ENCODE measurements around the gene RGS9BP.
"Not testable (repeated sequence)": the region's sequence is repeated elsewhere in the genome, so short reads cannot be mapped to it uniquely, and the experiment has no call there.

Gene RGS9BP

GRCh38 chr19:32672841-32673240, 2.8 kb upstream of the RGS9BP start:
- no peak for DNase-seq

GRCh38 chr19:32673573-32673972, 2.1 kb upstream of the RGS9BP start:
- no peak for DNase-seq

DNA sequence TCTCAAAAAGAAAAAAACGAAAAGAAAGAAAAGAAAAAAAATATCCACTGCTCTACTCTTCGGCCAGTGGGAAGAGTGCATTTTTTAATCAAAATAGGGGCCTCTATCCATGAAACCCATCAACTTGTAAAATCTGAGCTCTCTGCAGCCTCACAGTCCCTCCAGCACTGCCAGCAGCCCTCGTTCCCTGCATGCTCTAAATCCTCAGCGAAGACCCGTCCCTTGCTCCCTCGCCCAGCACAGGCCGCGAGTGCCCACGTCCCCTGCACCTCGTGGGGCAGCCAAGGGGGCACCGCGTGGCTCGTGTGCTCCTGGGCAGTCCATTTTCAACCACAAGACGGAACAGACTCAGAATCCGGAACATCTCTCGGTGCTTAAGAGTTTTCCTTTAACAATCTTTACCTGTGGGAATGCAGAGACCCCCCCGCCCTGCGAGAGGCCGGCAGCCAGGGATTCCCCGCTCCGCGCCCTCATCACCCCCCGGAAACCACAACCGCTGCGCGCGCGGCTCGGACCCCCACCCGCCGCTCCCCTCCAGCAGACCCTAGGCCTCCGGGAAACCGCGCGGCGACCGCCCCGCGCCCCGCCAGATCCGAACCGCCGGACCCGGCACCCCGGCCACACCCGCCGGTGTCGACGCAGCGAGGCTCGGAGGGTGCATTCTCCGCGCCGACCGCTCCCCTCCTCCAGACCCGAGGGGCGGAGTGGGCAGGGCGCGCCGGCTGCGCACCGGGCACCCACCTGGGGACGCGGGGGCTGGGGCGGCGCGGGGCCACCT, 1.3 kb upstream of the RGS9BP start:
- DNase-seq: peak; percentile 43

DNA sequence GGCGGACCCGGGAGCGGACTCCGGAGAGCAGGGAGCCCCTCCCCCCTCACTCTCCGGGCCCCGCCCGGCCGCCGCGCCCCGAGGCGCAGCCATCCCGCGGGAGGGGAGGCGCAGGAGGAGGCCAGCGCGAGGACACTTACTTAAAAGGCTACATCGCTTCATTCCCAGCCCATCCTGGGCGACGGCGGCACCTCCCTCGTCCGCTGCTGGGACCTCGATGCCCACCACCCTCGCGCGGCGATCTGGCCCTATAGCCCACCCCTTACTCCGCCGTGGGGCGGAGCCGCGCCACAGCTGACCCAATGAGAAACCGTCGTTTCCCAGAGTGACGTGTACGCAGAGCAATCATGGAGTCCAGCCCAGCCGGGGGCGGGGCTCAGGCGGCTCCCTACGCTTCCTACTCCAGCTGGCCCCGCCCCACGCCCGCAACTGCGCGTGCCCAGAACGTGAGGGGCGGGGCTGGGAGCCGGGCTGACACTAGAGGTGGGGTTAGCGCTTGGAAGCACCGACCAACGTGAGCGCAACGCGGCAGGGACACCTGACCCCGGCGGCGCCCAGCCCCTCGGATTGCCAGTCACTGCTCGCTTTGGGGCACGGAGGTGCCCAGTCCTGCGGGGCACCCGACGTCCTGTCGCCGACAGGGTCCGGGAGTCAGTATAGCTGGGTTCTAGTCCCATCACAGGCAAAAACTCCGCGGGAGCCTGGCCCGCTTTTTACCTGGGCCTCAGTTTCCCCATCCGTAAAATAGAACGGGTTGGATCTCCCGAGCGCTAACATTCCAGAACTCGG, 523 bp upstream of the RGS9BP start, which contains the start of gene ANKRD27:
TSS of gene ANKRD27 (minus strand) at position 250 of the 789 bp plus-strand sequence. CDS start 16,165 bp downstream, outside the sequence.
- DNase-seq: peak; percentile 98

DNA sequence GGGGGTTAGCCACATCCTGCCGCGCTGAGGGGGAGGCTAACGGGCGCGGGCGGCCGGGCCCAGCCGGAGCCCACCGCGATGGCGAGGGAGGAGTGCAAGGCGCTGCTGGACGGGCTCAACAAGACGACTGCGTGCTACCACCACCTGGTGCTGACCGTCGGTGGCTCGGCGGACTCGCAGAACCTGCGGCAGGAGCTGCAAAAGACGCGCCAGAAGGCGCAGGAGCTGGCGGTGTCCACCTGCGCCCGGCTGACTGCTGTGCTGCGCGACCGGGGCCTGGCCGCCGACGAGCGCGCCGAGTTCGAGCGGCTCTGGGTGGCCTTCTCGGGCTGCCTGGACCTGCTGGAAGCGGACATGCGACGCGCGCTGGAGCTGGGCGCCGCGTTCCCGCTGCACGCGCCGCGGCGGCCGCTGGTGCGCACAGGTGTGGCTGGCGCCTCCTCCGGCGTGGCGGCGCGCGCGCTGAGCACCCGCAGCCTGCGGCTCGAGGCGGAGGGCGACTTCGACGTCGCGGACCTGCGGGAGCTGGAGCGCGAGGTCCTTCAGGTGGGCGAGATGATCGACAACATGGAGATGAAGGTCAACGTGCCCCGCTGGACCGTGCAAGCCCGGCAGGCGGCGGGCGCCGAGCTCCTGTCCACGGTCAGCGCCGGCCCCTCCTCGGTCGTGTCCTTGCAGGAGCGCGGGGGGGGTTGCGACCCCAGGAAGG, 692 bp downstream of the RGS9BP start:
- DNase-seq: peak; percentile 20

- DNase-seq: no peak
These were observed 1.3 kb downstream of the RGS9BP start for GRCh38 chr19:32676895-32677359.

GRCh38 chr19:32677657-32678056, 2.0 kb downstream of the RGS9BP start:
- no peak for DNase-seq

GRCh38 chr19:32680986-32681385, 5.3 kb downstream of the RGS9BP start:
- no peak for DNase-seq

GRCh38 chr19:32682317-32682716, 6.7 kb downstream of the RGS9BP start:
- DNase-seq: no peak

GRCh38 chr19:32686847-32687475, 11.3 kb downstream of the RGS9BP start:
- no peak for DNase-seq

DNA sequence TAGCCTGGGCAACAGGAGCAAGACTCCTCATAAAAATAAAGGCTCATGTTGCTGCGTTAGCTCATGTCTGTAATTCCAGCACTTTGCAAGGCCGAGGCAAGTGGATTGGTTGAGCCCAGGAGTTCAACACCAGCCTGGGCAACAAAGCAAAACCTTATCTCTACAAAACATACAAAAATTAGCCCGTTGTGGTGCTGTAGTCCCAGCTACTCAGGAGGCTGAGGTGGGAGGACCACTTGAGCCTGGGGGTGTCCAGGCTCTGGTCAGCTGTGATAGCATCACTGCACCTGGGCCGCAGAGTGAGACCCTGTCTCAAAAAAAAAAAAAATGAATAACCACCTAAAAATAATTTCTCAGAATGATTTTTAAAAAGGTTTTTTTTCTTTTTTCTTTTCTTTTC, 12.0 kb downstream of the RGS9BP start:
- DNase-seq: no peak

DNA sequence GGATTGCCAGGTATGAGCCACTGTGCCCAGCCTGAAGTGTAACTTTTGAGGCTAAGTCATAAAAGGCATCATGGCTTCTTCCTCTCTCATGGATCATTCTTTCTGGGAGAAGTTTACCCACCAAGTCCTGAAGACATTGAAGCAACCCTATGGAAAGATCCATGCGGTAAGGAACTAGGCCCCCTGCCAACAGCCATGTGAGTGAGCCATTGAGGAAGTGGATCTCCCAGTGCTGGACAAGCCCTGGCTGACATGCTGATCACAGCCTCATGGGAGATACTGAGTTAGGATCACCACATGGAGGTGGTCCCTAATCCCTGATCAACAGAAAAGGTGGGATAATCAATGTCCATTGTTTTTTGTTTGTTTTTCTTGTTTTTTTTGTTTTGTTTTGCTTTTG, 12.7 kb downstream of the RGS9BP start:
- DNase-seq: no peak

- DNase-seq: peak; percentile 78
These were observed 15.8 kb downstream of the RGS9BP start, which contains the start of gene NUDT19 for GRCh38 chr19:32691291-32691951. TSS of gene NUDT19 (plus strand) at chr19:32691821. CDS start at chr19:32691961, 140 bp downstream.

DNA sequence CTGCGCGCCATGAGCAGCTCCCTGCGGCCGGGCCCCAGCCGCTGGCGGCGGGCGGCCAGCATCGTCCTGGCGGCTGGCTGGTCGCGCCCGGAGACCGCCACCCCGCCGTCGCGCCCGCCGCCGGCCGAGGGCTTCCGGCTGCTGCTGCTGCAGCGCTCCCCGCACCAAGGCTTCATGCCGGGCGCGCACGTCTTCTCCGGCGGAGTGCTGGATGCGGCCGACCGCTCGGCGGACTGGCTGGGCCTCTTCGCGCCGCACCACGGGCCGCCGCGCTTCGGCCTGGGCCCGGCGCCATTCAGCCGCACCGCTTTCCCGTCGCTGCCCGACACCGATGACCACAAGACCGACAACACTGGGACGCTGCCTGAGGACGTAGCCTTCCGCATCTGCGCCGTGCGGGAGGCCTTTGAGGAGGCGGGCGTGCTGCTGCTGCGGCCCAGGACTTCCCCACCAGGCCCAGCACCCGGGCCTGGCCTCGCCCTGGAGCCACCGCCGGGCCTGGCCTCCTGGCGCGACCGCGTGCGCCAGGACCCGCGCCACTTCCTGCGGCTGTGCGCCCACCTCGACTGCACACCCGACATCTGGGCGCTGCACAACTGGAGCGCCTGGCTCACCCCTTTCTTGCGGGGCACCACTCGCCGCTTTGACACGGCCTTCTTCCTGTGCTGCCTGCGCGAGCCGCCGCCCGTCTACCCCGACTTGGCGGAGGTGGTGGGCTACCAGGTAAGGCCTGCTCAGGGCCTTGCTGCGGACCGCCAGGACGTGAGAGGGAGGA, 16.5 kb downstream of the RGS9BP start:
- peak; percentile 52 for DNase-seq

DNA sequence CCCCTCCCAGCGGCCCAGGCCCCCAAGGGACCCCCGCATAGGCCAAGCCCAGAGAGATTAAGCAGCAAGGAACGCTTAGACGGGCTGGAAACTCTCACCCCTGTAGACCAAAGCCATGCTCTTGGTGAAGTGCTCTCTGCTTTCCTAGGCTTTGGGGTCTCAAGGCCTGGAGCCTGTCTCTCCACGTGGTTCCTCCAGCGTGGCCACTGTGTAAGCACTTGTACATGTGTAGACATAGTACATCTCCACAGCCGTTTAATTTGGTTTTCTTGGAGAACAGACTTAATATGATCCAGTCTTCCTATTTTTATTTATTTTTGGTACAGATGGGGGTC, 17.0 kb downstream of the RGS9BP start:
- no peak for DNase-seq

- peak; percentile 62 for DNase-seq
These were observed 17.8 kb downstream of the RGS9BP start for GRCh38 chr19:32693151-32694108.

DNA sequence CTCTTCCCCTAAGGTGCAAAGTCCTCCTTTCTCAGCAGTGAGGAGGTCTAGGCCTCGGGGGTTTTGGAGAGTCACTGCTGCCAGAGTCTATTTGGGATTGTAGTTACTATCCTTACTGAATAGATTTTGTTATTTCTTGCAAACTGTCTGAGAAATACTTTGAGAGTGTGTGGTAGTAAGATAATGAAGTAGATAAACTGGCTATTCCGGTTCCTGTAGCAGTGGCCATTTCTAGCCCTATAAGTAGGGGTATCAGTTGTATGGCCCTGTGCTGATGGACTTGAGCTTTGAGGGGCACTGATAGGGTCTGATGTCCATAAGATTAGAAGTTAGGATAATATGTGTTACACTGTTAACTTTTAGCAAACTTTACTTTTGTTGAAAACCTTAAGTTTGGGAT, 18.7 kb downstream of the RGS9BP start:
- not testable (repeated sequence) for DNase-seq

GRCh38 chr19:32694851-32695250, 19.2 kb downstream of the RGS9BP start:
- DNase-seq: not testable (repeated sequence)

DNA sequence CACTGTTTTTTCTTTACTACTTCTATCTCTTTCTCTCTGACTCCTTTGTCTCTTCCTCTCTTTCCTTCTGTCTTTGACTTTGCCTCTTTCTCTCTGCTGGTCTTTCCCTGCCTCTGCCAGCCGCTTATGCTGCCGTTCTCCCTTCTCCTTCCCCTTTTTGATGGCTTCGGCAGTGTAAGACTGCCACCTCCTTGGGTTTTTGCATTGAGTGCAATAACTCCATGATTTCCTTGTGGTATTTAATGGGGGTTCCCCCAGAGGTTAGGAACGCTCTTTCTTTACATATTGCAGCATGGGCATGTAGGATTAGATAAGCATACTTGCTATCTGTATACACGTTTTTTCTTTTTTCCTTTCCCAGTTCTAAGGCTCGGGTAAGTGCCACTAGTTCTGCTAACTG, 19.9 kb downstream of the RGS9BP start:
- not testable (repeated sequence) for DNase-seq

DNA sequence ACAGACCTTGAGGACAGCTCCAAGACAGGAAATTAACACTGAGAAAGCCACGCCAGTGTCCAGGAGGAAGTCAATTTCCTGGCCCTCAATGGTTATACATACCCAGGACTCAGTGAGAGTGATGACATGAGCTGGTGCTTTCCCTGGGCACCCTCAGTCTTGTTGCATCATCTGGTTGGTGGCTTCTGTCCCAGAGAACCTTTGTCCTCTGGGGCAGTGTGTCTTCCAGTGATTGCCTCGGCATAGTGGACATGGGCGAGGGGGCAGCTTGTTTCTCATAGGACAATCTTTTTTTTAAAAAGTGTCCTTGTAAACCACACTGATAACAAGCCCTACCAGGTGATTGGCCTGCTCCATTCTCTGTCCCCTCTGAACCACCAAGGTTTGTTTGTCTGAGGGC, 21.1 kb downstream of the RGS9BP start:
- DNase-seq: not testable (repeated sequence)

All from CD4-positive, alpha-beta T cell treated with Interleukin-21 for 1 hour (primary cell).